Activated naive CD8-positive, alpha-beta T cell treated with anti-CD3 and anti-CD28 coated beads, Interleukin-2, amount 50 U/mL, for 24 hours (primary cell): ENCODE data around the gene SAMSN1.

Experiments used
- ATAC-seq: fragments of 150-1000 bp; cut with Tn5 transposase; one replicate; pipeline ENCODE4 v1.10.0; 2021
- DNase-seq: peaks from one replicate; pipeline ENCODE4 v3.0.0; 2021
- H3K27ac Mint-ChIP-seq: one replicate; pipeline ENCODE4 v1.8.0; 2021; ENCODE audit warnings: mild to moderate bottlenecking, mixed read lengths
- H3K27me3 Mint-ChIP-seq: one replicate; pipeline ENCODE4 v1.8.0; 2021; ENCODE audit warnings: mixed read lengths
- H3K36me3 Mint-ChIP-seq: one replicate; pipeline ENCODE4 v1.8.0; 2021; ENCODE audit warnings: low read depth, mixed read lengths
- H3K4me1 Mint-ChIP-seq: one replicate; pipeline ENCODE4 v1.8.0; 2021; ENCODE audit warnings: mixed read lengths
- H3K4me3 Mint-ChIP-seq: one replicate; pipeline ENCODE4 v1.8.0; 2021; ENCODE audit warnings: mild to moderate bottlenecking, moderate library complexity, mixed read lengths
- H3K9me3 Mint-ChIP-seq: one replicate; pipeline ENCODE4 v1.8.0; 2021; ENCODE audit warnings: mixed read lengths

Gene SAMSN1

DNA sequence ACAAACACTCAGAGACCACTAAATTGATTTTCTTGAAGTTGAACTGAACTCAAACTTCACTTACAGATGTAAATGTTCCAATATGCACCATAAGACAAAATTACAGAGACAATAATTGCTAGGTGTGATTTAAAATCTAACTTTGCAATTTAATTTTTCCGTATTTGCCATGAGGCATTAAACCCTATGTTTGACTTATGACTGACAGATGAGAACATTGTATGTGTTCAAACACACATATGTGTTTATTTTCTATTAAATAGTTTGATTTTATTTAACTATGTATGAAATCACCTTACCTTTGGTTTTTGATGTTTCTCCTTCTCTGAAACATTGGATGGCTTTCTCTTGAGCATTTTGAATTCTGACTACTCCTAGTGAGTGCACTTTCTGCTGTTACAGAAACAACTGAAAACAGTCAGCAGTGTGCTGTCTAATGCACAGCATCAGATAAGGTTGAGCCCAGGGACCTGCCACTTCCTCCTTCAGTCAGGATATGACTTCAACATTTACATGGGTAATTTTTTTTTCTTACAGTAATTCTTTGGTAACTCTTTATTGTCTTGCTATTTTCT lies at the start of gene SAMSN1:
Gene SAMSN1, minus strand, starts transcription at position 410 of the 575 bp plus-strand sequence. Its CDS starts 54 bp downstream, at position 356.
- H3K4me1 Mint-ChIP-seq = peaks cover 76% of the 10 kb centered on the region
- H3K4me3 Mint-ChIP-seq = peak within 1 kb of the TSS; percentile 86
- ATAC-seq (peak; percentile 91), DNase-seq (peak; percentile 52)
- peaks cover under 1% of the 10 kb centered on the region for H3K9me3 Mint-ChIP-seq
- no peaks in the 10 kb centered on the region for H3K27me3 Mint-ChIP-seq
- peak within 1 kb of the TSS; percentile 94 for H3K27ac Mint-ChIP-seq
- H3K36me3 Mint-ChIP-seq = peaks cover 15% of the 10 kb centered on the region

- Mint-ChIP-seq H3K4me1 (peaks cover 21% of the 10 kb centered on the region), H3K9me3 (peaks cover 24% of the 10 kb centered on the region), H3K36me3 (peaks cover 6% of the 10 kb centered on the region), H3K27ac (no peak overlapping the region), H3K27me3 (no peaks in the 10 kb centered on the region), H3K4me3 (no peak overlapping the region)
- no peak for DNase-seq
- no peak for ATAC-seq
Observed at GRCh38 chr21:14595449-14595848, 49.3 kb upstream of the SAMSN1 start.

- ATAC-seq (no peak), DNase-seq (no peak)
- H3K4me3 Mint-ChIP-seq = no peak overlapping the region
- H3K4me1 Mint-ChIP-seq = peaks cover 24% of the 10 kb centered on the region
- no peak overlapping the region for H3K27ac Mint-ChIP-seq
- H3K36me3 Mint-ChIP-seq = peaks cover 6% of the 10 kb centered on the region
- H3K9me3 Mint-ChIP-seq = peaks cover 24% of the 10 kb centered on the region
- no peaks in the 10 kb centered on the region for H3K27me3 Mint-ChIP-seq
Observed at GRCh38 chr21:14594967-14595366, 48.9 kb upstream of the SAMSN1 start.

GRCh38 chr21:14593230-14593629 lies 47.1 kb upstream of the SAMSN1 start:
- H3K36me3 Mint-ChIP-seq = peaks cover 6% of the 10 kb centered on the region
- H3K27ac Mint-ChIP-seq = no peak overlapping the region
- H3K27me3 Mint-ChIP-seq = no peaks in the 10 kb centered on the region
- peaks cover 31% of the 10 kb centered on the region for H3K4me1 Mint-ChIP-seq
- no peak for ATAC-seq
- DNase-seq = no peak
- H3K9me3 Mint-ChIP-seq = peaks cover 30% of the 10 kb centered on the region
- H3K4me3 Mint-ChIP-seq = no peak overlapping the region

GRCh38 chr21:14592296-14593000 lies 46.3 kb upstream of the SAMSN1 start:
- no peak for ATAC-seq
- no peak overlapping the region for H3K4me3 Mint-ChIP-seq
- DNase-seq = no peak
- peaks cover 31% of the 10 kb centered on the region for H3K4me1 Mint-ChIP-seq
- H3K36me3 Mint-ChIP-seq = peaks cover 6% of the 10 kb centered on the region
- H3K27ac Mint-ChIP-seq = no peak overlapping the region
- H3K9me3 Mint-ChIP-seq = peaks cover 30% of the 10 kb centered on the region
- H3K27me3 Mint-ChIP-seq = no peaks in the 10 kb centered on the region

DNA sequence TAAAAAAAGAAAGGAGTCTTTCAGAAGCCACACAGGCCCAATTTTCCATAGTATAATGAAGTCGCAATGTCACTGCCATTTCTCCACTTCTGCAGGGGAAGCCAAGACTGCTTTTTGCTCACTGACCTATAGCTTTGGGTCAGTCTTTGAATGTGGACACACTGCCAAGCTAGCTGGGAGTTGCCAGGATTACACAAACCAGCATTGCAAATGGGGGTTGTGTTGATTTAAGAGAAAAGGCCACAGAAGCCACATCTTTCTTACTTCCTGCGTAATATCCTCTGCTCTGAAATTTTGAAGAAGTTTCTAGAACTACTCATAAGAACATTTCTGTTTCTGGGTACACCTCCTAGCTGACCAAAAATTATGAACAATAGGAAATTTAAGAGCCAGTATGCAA lies 45.8 kb upstream of the SAMSN1 start:
- Mint-ChIP-seq H3K4me3 (peak overlapping the region; percentile 2), H3K27ac (peak overlapping the region; percentile 79), H3K9me3 (peaks cover 27% of the 10 kb centered on the region), H3K4me1 (peaks cover 33% of the 10 kb centered on the region), H3K27me3 (no peaks in the 10 kb centered on the region), H3K36me3 (peaks cover 6% of the 10 kb centered on the region)
- ATAC-seq = peak; percentile 48
- peak; percentile 12 for DNase-seq

GRCh38 chr21:14591377-14591776 lies 45.3 kb upstream of the SAMSN1 start:
- H3K9me3 Mint-ChIP-seq = peaks cover 22% of the 10 kb centered on the region

GRCh38 chr21:14589855-14590563 lies 43.9 kb upstream of the SAMSN1 start:
- peak overlapping the region; percentile 88 for H3K27ac Mint-ChIP-seq
- ATAC-seq = peak; percentile 85
- H3K4me3 Mint-ChIP-seq = peak overlapping the region; percentile 47

More at GRCh38 chr21:14591377-14591776, 45.3 kb upstream of the SAMSN1 start:
- Mint-ChIP-seq H3K4me1 (peaks cover 33% of the 10 kb centered on the region), H3K4me3 (peak overlapping the region; percentile 2), H3K36me3 (peaks cover 6% of the 10 kb centered on the region), H3K27me3 (no peaks in the 10 kb centered on the region), H3K27ac (peak overlapping the region; percentile 79)
- ATAC-seq (peak; percentile 42), DNase-seq (no peak)

DNA sequence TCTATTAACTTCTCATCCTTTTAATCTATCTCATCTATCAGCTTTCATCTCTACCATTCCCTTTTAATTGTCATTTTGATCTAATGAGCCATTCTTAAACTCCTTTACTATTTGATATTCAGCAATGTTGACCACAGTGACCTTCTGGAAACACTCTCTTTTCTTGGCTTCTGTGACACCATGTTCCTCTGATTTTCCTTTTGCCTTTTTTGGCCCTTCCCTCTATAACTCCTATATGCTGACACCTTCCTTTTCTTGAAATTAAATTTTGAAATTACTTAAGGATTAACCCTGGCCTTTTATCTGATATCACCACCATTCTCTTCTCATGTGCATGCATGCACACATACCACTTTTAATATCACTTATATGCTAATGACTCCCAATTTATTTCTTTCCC lies 41.2 kb upstream of the SAMSN1 start:
- H3K9me3 Mint-ChIP-seq = peaks cover 9% of the 10 kb centered on the region
- H3K4me3 Mint-ChIP-seq = no peak overlapping the region

More at GRCh38 chr21:14589855-14590563, 43.9 kb upstream of the SAMSN1 start:
- Mint-ChIP-seq H3K36me3 (peaks cover 4% of the 10 kb centered on the region), H3K27me3 (no peaks in the 10 kb centered on the region), H3K9me3 (peaks cover 13% of the 10 kb centered on the region), H3K4me1 (peaks cover 33% of the 10 kb centered on the region)
- no peak for DNase-seq

GRCh38 chr21:14585122-14585521 lies 39.0 kb upstream of the SAMSN1 start:
- peaks cover 5% of the 10 kb centered on the region for H3K9me3 Mint-ChIP-seq
- peaks cover 36% of the 10 kb centered on the region for H3K4me1 Mint-ChIP-seq
- no peaks in the 10 kb centered on the region for H3K36me3 Mint-ChIP-seq
- DNase-seq (no peak), ATAC-seq (no peak)
- H3K27ac Mint-ChIP-seq = no peak overlapping the region
- no peak overlapping the region for H3K4me3 Mint-ChIP-seq
- no peaks in the 10 kb centered on the region for H3K27me3 Mint-ChIP-seq

More for the DNA sequence above, 41.2 kb upstream of the SAMSN1 start:
- ATAC-seq = no peak
- DNase-seq = no peak
- Mint-ChIP-seq H3K36me3 (peaks cover 4% of the 10 kb centered on the region), H3K27me3 (no peaks in the 10 kb centered on the region), H3K27ac (no peak overlapping the region), H3K4me1 (peaks cover 43% of the 10 kb centered on the region)

- ATAC-seq (no peak), DNase-seq (no peak)
- Mint-ChIP-seq H3K4me3 (no peak overlapping the region), H3K27me3 (no peaks in the 10 kb centered on the region), H3K36me3 (no peaks in the 10 kb centered on the region), H3K4me1 (peaks cover 30% of the 10 kb centered on the region), H3K9me3 (peaks cover 5% of the 10 kb centered on the region), H3K27ac (no peak overlapping the region)
Observed at GRCh38 chr21:14584357-14585095, 38.4 kb upstream of the SAMSN1 start.

DNA sequence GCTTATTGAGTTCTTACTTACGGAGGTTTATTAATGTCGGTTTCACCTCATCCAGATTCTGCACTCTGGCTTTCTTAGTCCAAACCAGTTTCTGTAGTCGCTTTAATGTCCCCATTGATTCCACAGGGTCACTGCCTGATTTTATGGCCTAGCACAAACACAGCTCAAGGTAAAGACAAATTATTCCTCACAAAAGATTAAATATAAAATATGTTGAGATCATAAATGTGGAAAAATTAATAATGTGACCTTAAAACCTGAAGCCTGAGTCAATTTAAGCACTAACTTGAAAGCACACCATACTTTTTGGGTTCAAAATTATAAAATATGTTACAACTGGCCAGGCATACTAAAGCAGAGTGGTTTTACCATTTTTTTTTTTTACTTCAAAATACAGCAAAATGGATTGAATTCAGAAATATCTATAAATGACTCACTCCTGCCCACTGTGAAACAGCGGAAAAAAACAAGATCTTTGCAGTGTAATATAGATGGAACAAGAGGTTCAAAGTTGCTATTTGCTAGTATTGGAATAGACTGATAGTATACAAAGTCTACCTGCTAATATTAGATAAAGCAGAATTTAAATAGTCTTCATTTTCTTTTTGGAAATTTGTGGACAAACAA lies 37.6 kb upstream of the SAMSN1 start:
- no peak overlapping the region for H3K4me3 Mint-ChIP-seq
- H3K27ac Mint-ChIP-seq = no peak overlapping the region
- DNase-seq (no peak), ATAC-seq (peak; percentile 40)
- H3K4me1 Mint-ChIP-seq = peaks cover 27% of the 10 kb centered on the region
- H3K36me3 Mint-ChIP-seq = no peaks in the 10 kb centered on the region
- H3K9me3 Mint-ChIP-seq = peaks cover 5% of the 10 kb centered on the region
- H3K27me3 Mint-ChIP-seq = no peaks in the 10 kb centered on the region

GRCh38 chr21:14582934-14583628 lies 37.0 kb upstream of the SAMSN1 start:
- no peak overlapping the region for H3K27ac Mint-ChIP-seq
- H3K4me1 Mint-ChIP-seq = peaks cover 27% of the 10 kb centered on the region

More at GRCh38 chr21:14582934-14583628, 37.0 kb upstream of the SAMSN1 start:
- Mint-ChIP-seq H3K4me3 (no peak overlapping the region), H3K9me3 (no peaks in the 10 kb centered on the region), H3K27me3 (no peaks in the 10 kb centered on the region), H3K36me3 (no peaks in the 10 kb centered on the region)
- DNase-seq = no peak
- ATAC-seq = no peak
